Heart right ventricle (tissue), 16 donors: ENCODE measurements around the gene NR2F1-AS1. TPM values are rescaled to one million over a fixed set of nuclear protein-coding genes. Genes with fewer than 3 reads are reported as not detected.

Source experiments
- ATAC-seq, 8 donors: fragments of 200-7000 bp; cut with Tn5 transposase; one replicate each; pipeline ENCODE4 v1.9.1; 2020; ENCODE audit warnings: mild to moderate bottlenecking in 8 of 8, moderate library complexity in 8 of 8, moderate number of reproducible peaks in 1 of 8
- DNase-seq, 2 donors: peaks; one replicate each; pipeline ENCODE4 v3.0.0-alpha.2; 2020
- H3K27ac ChIP-seq, 10 donors: fragments of 200-600 bp; sonication (generic) in 2 of 10; one replicate each; pipeline versions ENCODE4 v1.5.0 to v1.8.0; 2020 to 2022; ENCODE audit warnings: mild to moderate bottlenecking in 3 of 10
- H3K27me3 ChIP-seq, 7 donors: fragments of 200-600 bp; one replicate each; pipeline ENCODE4 v1.8.0; 2021 to 2022; ENCODE audit warnings: mild to moderate bottlenecking in 2 of 7
- H3K36me3 ChIP-seq, 9 donors: fragments of 200-600 bp; sonication (generic) in 1 of 9; one replicate each; pipeline versions ENCODE4 v1.5.0 to v1.8.0; 2020 to 2022; ENCODE audit warnings: mild to moderate bottlenecking in 2 of 9
- H3K4me1 ChIP-seq, 9 donors: fragments of 200-600 bp; sonication (generic) in 1 of 9; one replicate each; pipeline versions ENCODE4 v1.5.0 to v1.8.0; 2020 to 2022; ENCODE audit warnings: mild to moderate bottlenecking in 4 of 9
- H3K4me3 ChIP-seq, 10 donors: fragments of 200-600 bp; sonication (generic) in 2 of 10; one replicate each; pipeline versions ENCODE4 v1.5.0 to v1.8.0; 2020 to 2022; ENCODE audit warnings: mild to moderate bottlenecking in 7 of 10, moderate library complexity in 2 of 10
- H3K9me3 ChIP-seq, 11 donors: fragments of 200-600 bp in 10 of 11; sonication (generic) in 2 of 11; one replicate each; pipeline versions ENCODE4 v1.5.0 to v1.8.0; 2013 to 2022; ENCODE audit warnings: mild to moderate bottlenecking in 2 of 11, control low read depth in 1 of 11, moderate library complexity in 1 of 11
- WGBS, 2 donors: extraction: QIAGEN DNeasy Blood & Tissue Kit; methylation state at CpG; one replicate each; pipeline ENCODE4 v1.1.7; 2013; ENCODE audit warnings: inconsistent platforms in 1 of 2; 5-methylcytosine and 5-hydroxymethylcytosine counted together
- intact Hi-C, 10 donors: fragments of 100-400 bp; cut with DNase I; formaldehyde crosslinking; loops; one replicate each; pipeline versions ENCODE4 v1.11.1 to v1.14.2; 2022
- polyA plus RNA-seq, 2 donors: library from polyadenylated mRNA; stranded (reverse); fragments of 200-250 nt; gene quantifications; one replicate each; pipeline ENCODE4 v1.2.3, GENCODE V29; 2013
- total RNA-seq, 10 donors: library from RNA; stranded (reverse); fragmentation: NEBNext Ultra II Directional in 3 of 10; extraction: Animal tissue kit (Norgen Biotek cat#: 25700) in 3 of 10; gene quantifications; one replicate each; pipeline versions ENCODE4 v1.2.1 to v1.2.4, GENCODE V29; 2021 to 2023
- TF ChIP-seq, protein P1 (sequence below), 9 donors: fragments of 200-600 bp; sonication (generic) in 2 of 9; IDR thresholded peaks; one replicate each; pipeline versions ENCODE4 v1.5.0 to v1.8.0; 2021 to 2022; ENCODE audit warnings: antibody characterized with exemption in 9 of 9, mild to moderate bottlenecking in 5 of 9, moderate library complexity in 1 of 9
- donor health status: Arrhythmogenic right ventricular cardiomyopathy.
- donor health status: ischemic (EF 13 %, LVEDD 7.1; RV severe dilation, severe dysfunction).
- donor health status: healthy with polysubstance abuse.
- donor health status: DM: no; HTN: yes; CAD: no.
- donor health status: DM: no; HTN: no; CAD: no.
- donor health status: ischemic (EF 25% LVEDD 6.9; RV normal size, moderate dysfunction).
- donor health status: ischemic (EF 25% LVEDD 5.7; RV mildly dilated, moderate dysfunction).
- donor health status: healthy.
- donor health status: DM: yes; HTN: yes; CAD: no.
- donor health status: Ischemic cardiomyopathy.
- donor health status: ischemic (EF 35%, LVEDD 5.7; RV mildly dilated, moderate dysfunction).
- donor health status: nonischemic (EF 11% LVEDD 7.7; RV severe dilation, severe dysfunction).
- donor health status: DM: yes; HTN: yes; CAD: no.
- donor health status: PGD.
- donor health status: ischemic (EF 29% LVEDD 5.4; RV normal size, mild dysfunction).
- donor health status: nonischemic (EF 23%, LVEDD 6.1; RV moderate dilation, normal function).

The NR2F1-AS1 gene
- total and polyA plus RNA-seq, 12 donors: 0.41 to 2.9 (median 0.59) TPM; not detected in 1

DNA sequence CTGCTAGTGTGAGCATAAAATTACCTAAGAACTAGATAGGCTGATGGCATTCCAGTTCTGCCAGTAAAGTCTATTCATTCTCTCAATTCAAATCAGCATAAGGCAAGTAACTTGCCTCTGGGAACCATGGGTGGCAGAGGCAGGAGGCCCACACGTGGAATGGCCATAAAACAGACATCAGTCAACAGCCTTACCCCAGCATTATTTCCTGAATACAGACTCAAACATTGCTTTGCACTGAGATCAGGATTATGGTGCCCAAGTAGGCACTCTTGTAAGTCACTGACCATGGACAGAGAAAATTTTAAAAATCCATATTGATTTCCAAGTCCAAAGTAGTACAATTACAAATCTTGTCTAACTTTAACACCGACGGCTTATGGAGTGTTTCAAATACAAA is 157.7 kb downstream of the NR2F1-AS1 start:
- WGBS, 2 donors: 77% methylated on average over 3 of the region's 3 CpGs
- H3K36me3 ChIP-seq: no peaks in the 10 kb centered on the region
- intact Hi-C loops: no loop called here

DNA sequence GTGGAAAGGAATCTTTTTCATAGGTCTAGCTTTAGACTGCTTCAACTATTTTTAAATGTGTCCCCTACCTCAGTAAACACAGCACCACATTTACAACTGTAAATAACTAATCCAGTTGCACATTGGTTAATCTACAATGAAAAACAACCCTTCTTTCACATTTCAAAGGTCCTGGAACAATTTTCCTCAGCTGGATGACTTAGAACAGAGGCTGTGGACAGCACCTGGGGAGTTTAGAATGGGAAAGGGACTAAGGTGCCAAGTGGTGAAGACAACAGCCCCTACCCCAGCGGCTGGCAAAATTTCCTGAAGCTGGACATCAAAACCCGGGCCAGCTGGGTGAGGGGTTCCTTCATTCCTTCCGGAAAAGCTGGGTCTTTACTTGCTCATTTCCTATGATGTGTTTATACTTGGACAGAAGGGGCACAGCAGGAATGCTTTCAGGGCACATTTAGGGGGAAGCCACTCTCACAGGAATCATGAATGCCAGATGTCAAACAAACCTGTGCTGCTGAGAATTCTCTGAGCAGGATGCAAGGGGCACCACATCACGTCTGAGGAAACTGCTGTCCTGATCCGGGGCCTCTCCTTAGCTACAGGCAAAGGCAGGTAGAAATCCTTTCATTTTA is 158.3 kb downstream of the NR2F1-AS1 start:
- Histone ChIP-seq H3K27me3 (peaks cover 0 to 4% (median 0%) of the 10 kb centered on the region in 7 donors), H3K4me3 (no peak overlapping the region), H3K9me3 (no peaks in the 10 kb centered on the region), H3K36me3 (no peaks in the 10 kb centered on the region), H3K27ac (no peak overlapping the region), H3K4me1 (no peaks in the 10 kb centered on the region)
- no peak for ATAC-seq
- DNase-seq: no peak
- WGBS, 2 donors: 50 to 51% methylated on average over 5 of the region's 5 CpGs
- TF ChIP-seq, protein P1, sequence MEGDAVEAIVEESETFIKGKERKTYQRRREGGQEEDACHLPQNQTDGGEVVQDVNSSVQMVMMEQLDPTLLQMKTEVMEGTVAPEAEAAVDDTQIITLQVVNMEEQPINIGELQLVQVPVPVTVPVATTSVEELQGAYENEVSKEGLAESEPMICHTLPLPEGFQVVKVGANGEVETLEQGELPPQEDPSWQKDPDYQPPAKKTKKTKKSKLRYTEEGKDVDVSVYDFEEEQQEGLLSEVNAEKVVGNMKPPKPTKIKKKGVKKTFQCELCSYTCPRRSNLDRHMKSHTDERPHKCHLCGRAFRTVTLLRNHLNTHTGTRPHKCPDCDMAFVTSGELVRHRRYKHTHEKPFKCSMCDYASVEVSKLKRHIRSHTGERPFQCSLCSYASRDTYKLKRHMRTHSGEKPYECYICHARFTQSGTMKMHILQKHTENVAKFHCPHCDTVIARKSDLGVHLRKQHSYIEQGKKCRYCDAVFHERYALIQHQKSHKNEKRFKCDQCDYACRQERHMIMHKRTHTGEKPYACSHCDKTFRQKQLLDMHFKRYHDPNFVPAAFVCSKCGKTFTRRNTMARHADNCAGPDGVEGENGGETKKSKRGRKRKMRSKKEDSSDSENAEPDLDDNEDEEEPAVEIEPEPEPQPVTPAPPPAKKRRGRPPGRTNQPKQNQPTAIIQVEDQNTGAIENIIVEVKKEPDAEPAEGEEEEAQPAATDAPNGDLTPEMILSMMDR (IDR thresholded peaks at IDR 0.05): no peak
- intact Hi-C loops: no loop called here

More for the DNA sequence above, 157.7 kb downstream of the NR2F1-AS1 start:
- Histone ChIP-seq H3K27ac (no peak overlapping the region), H3K4me3 (no peak overlapping the region), H3K9me3 (no peaks in the 10 kb centered on the region), H3K27me3 (peaks cover 0 to 4% (median 0%) of the 10 kb centered on the region in 7 donors), H3K4me1 (no peaks in the 10 kb centered on the region)
- DNase-seq (no peak), ATAC-seq (no peak)
- TF ChIP-seq, protein P1 (IDR thresholded peaks at IDR 0.05): no peak

DNA sequence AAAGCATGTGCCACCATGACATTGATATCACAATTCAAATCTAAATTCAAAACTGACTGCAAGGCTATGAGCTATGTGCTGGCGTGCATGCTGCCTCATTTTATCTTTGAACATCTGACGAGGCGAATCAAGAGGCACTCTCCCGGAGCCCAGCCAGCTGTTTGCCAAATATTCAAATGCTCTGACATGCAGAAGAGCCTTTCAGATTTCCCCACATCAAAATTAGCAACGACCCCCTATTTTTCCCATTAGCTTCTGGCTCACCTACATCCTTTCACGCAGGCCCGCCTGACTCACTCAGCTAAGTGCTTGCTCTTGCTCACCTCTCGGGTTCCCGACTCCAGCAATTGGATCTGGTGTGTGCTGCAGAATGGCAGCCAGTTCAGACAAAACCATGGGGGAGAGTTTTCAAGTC is 159.0 kb downstream of the NR2F1-AS1 start:
- H3K36me3 ChIP-seq: no peaks in the 10 kb centered on the region
- WGBS, 2 donors: 73 to 76% methylated on average over 9 of the region's 9 CpGs

DNA sequence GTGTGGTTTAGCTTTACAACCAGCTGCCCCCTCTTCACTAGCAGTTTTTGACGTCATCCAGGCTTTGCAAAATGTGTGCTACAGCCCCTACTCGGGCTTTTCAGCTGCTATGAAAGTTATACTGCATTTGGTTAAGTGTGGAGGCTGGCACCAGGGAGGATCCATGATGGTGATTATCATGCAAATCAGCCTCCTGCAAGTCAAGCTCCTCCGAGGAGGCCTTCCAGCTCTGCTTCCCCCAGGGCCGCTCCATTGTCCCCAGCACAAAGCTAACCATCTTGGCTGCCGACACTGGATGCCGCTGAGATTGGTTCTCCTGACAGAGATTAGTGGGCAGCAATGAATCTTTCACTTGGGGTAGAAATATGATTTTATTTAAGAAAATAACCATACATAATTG is 159.6 kb downstream of the NR2F1-AS1 start:
- TF ChIP-seq, protein P1 (IDR thresholded peaks at IDR 0.05): no peak
- H3K9me3 ChIP-seq: no peaks in the 10 kb centered on the region
- DNase-seq (no peak), ATAC-seq (no peak)
- no peak overlapping the region for H3K4me3 ChIP-seq
- peaks cover 0 to 4% (median 0%) of the 10 kb centered on the region in 7 donors for H3K27me3 ChIP-seq
- no peaks in the 10 kb centered on the region for H3K36me3 ChIP-seq
- no peaks in the 10 kb centered on the region for H3K4me1 ChIP-seq
- H3K27ac ChIP-seq: no peak overlapping the region
- WGBS, 2 donors: 70 to 76% methylated on average over 6 of the region's 6 CpGs
- intact Hi-C loops: no loop called here

More for the DNA sequence above, 159.0 kb downstream of the NR2F1-AS1 start:
- TF ChIP-seq, protein P1 (IDR thresholded peaks at IDR 0.05): no peak
- intact Hi-C loops: no loop called here
- Histone ChIP-seq H3K4me1 (no peaks in the 10 kb centered on the region), H3K4me3 (no peak overlapping the region), H3K9me3 (no peaks in the 10 kb centered on the region), H3K27ac (no peak overlapping the region), H3K27me3 (peaks cover 0 to 4% (median 0%) of the 10 kb centered on the region in 7 donors)
- no peak for DNase-seq
- no peak for ATAC-seq
